Left lung (tissue), 10 donors: ENCODE data around the gene PDE4B. TPM values are rescaled to one million over a fixed set of nuclear protein-coding genes. Genes with fewer than 3 reads are reported as not detected.

Experiments
- ATAC-seq: fragments of 200-7000 bp; cut with Tn5 transposase; one replicate; pipeline ENCODE4 v1.9.1; 2020; ENCODE audit warnings: moderate library complexity
- DNase-seq, 4 donors: peaks; one replicate each; pipeline ENCODE4 v3.0.0-alpha.2; 2013 to 2020
- H3K27ac ChIP-seq, 2 donors: fragments of 200-600 bp; sonication (generic) in 1 of 2; one replicate each; pipeline versions ENCODE4 v1.5.0 to v1.8.0; 2020 to 2021
- H3K27me3 ChIP-seq, 2 donors: fragments of 200-600 bp; sonication (generic) in 1 of 2; one replicate each; pipeline versions ENCODE4 v1.5.0 to v1.8.0; 2020 to 2021
- H3K36me3 ChIP-seq, 2 donors: fragments of 200-600 bp; sonication (generic) in 1 of 2; one replicate each; pipeline versions ENCODE4 v1.5.0 to v1.8.0; 2020 to 2021
- H3K4me1 ChIP-seq, 2 donors: fragments of 200-600 bp; one replicate each; pipeline ENCODE4 v1.8.0; 2021
- H3K4me3 ChIP-seq, 2 donors: fragments of 200-600 bp; sonication (generic) in 1 of 2; one replicate each; pipeline versions ENCODE4 v1.5.0 to v1.8.0; 2020 to 2021; ENCODE audit warnings: mild to moderate bottlenecking in 1 of 2
- H3K9me3 ChIP-seq, 2 donors: fragments of 200-600 bp; sonication (generic) in 1 of 2; one replicate each; pipeline versions ENCODE4 v1.5.0 to v1.8.0; 2020 to 2021
- CTCF ChIP-seq, 2 donors: fragments of 200-600 bp; sonication (generic) in 1 of 2; IDR thresholded peaks; one replicate each; pipeline versions ENCODE4 v1.5.0 to v1.8.0; 2021; ENCODE audit warnings: antibody characterized with exemption in 2 of 2
- intact Hi-C, 2 donors: fragments of 100-400 bp; cut with DNase I; formaldehyde crosslinking; loops; one replicate each; pipeline versions ENCODE4 v1.11.2 to v1.14.2; 2022
- polyA plus RNA-seq, 6 donors: library from polyadenylated mRNA; unstranded; fragments of 120-200 nt; gene quantifications; one replicate each; pipeline ENCODE4 v1.2.1, GENCODE V29; 2013; ENCODE audit not compliant: insufficient read length in 6 of 6
- total RNA-seq, 2 donors: library from RNA; stranded (reverse); fragmentation: NEBNext Ultra II Directional; extraction: Animal tissue kit (Norgen Biotek cat#: 25700); gene quantifications; one replicate each; pipeline ENCODE4 v1.2.1, GENCODE V29; 2021
- donor health status: DM: no; HTN: yes; CAD: no.
- donor health status: DM: no; HTN: no; CAD: no.

The PDE4B gene
- total and polyA plus RNA-seq, 8 donors, result 8.6 to 50.7 (median 19.2) TPM

- H3K36me3 ChIP-seq, result no peaks in the 10 kb centered on the region
- DNase-seq, result peak in 1 of 4 donors; percentile 22
- H3K27ac ChIP-seq, result no peak overlapping the region
- ATAC-seq, result peak; percentile 49
- H3K4me1 ChIP-seq, result peaks cover 5 to 20% of the 10 kb centered on the region in 2 donors
- H3K4me3 ChIP-seq, result no peak overlapping the region
- intact Hi-C loops, result no loop called here
- peaks cover 35 to 46% of the 10 kb centered on the region in 2 donors for H3K27me3 ChIP-seq
- TF ChIP-seq CTCF (IDR thresholded peaks at IDR 0.05), result no peak
- peaks cover 0 to 22% of the 10 kb centered on the region in 2 donors for H3K9me3 ChIP-seq
Measured at GRCh38 chr1:65791396-65791795, 1.3 kb upstream of the PDE4B start.

- H3K4me3 ChIP-seq, result peak overlapping the region; percentile 26 to 40
- peak; percentile 40 for ATAC-seq
- peaks cover 0 to 22% of the 10 kb centered on the region in 2 donors for H3K9me3 ChIP-seq
- intact Hi-C loops, result no loop called here
- peak in 2 of 4 donors; percentile 17 to 72 for DNase-seq
- H3K36me3 ChIP-seq, result no peaks in the 10 kb centered on the region
- no peak overlapping the region for H3K27ac ChIP-seq
- TF ChIP-seq CTCF (IDR thresholded peaks at IDR 0.05), result no peak
- H3K4me1 ChIP-seq, result peaks cover 5 to 20% of the 10 kb centered on the region in 2 donors
- peaks cover 35 to 52% of the 10 kb centered on the region in 2 donors for H3K27me3 ChIP-seq
Measured at GRCh38 chr1:65791801-65792668, 660 bp upstream of the PDE4B start.

DNA sequence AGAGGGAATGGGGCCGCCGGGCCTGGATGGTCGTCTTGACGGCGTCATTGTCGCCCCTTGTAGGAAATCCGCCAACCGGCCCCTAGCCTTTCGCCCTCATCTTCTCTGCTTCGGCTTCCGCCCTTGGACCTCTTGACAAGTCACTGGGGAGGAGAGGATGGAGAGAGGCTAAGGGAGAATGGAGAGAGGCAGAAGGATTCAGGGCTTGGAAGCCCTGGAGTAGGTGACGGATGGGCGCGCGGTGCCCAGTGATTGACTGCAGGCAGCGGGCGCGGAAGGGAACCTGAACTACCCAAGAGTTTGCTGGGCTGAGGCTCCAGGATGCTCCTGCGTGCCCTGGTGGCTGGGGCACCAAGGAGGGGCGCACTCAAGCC, 651 bp downstream of the PDE4B start:
- no peak for ATAC-seq
- intact Hi-C loops, result no loop called here
- Histone ChIP-seq H3K4me3 (peak overlapping the region; percentile 26 to 40), H3K4me1 (peaks cover 5 to 20% of the 10 kb centered on the region in 2 donors), H3K27ac (no peak overlapping the region), H3K9me3 (peaks cover 0 to 18% of the 10 kb centered on the region in 2 donors), H3K36me3 (no peaks in the 10 kb centered on the region), H3K27me3 (peaks cover 35 to 58% of the 10 kb centered on the region in 2 donors)
- TF ChIP-seq CTCF (IDR thresholded peaks at IDR 0.05), result no peak
- peak in 1 of 4 donors; percentile 69 for DNase-seq

GRCh38 chr1:65795311-65795710, 2.6 kb downstream of the PDE4B start:
- intact Hi-C loops, result no loop called here
- ATAC-seq (no peak), DNase-seq (no peak)
- H3K27me3 ChIP-seq, result peaks cover 35 to 58% of the 10 kb centered on the region in 2 donors
- H3K36me3 ChIP-seq, result no peaks in the 10 kb centered on the region
- TF ChIP-seq CTCF (IDR thresholded peaks at IDR 0.05), result no peak
- no peak overlapping the region for H3K4me3 ChIP-seq
- no peaks in the 10 kb centered on the region for H3K9me3 ChIP-seq
- peaks cover 5 to 20% of the 10 kb centered on the region in 2 donors for H3K4me1 ChIP-seq
- H3K27ac ChIP-seq, result no peak overlapping the region

GRCh38 chr1:65799601-65800000, 6.9 kb downstream of the PDE4B start:
- Histone ChIP-seq H3K4me3 (no peak overlapping the region), H3K4me1 (no peaks in the 10 kb centered on the region), H3K9me3 (no peaks in the 10 kb centered on the region), H3K27me3 (peaks cover 9 to 24% of the 10 kb centered on the region in 2 donors), H3K27ac (no peak overlapping the region), H3K36me3 (no peaks in the 10 kb centered on the region)
- ATAC-seq (no peak), DNase-seq (no peak)
- intact Hi-C loops, result no loop called here
- TF ChIP-seq CTCF (IDR thresholded peaks at IDR 0.05), result no peak
